Endothelial cell of umbilical vein (primary cell): ENCODE data around the gene SHOC2.

Experiments
- CTCF ChIP-seq, 2 donors: IDR thresholded peaks; 1 replicate in 1 of 2; 2 replicates in 1 of 2; pipeline ENCODE4 v1.5.1; 2011; ENCODE audit warnings: low read length in 2 of 2, mild to moderate bottlenecking in 2 of 2, moderate library complexity in 2 of 2, control low read depth in 1 of 2, inconsistent platforms in 1 of 2, low read depth in 1 of 2; ENCODE audit not compliant: insufficient read depth in 1 of 2; ENCODE audit errors: extremely low read depth in 1 of 2
- EZH2 ChIP-seq: IDR thresholded peaks from 2 replicates; pipeline ENCODE4 v1.6.1; 2012; ENCODE audit warnings: borderline replicate concordance, low read depth, mild to moderate bottlenecking, moderate library complexity, low read length, inconsistent platforms; ENCODE audit not compliant: severe bottlenecking
- GATA2 ChIP-seq: IDR thresholded peaks from 2 replicates; pipeline ENCODE4 v1.7.0; 2011; ENCODE audit warnings: low read depth, mild to moderate bottlenecking, moderate library complexity, mixed read lengths, low read length; ENCODE audit not compliant: insufficient read length, insufficient read depth
- JUN ChIP-seq: IDR thresholded peaks from 2 replicates; pipeline ENCODE4 v1.6.1; 2011; ENCODE audit warnings: borderline replicate concordance, low read depth; ENCODE audit not compliant: insufficient read length, insufficient read depth
- MYC ChIP-seq: IDR thresholded peaks from one replicate; pipeline ENCODE4 v1.6.1; 2011; ENCODE audit warnings: mild to moderate bottlenecking, low read depth, low read length
- POLR2A ChIP-seq: IDR thresholded peaks from 2 replicates; pipeline ENCODE4 v1.6.1; 2012; ENCODE audit warnings: low read depth, mild to moderate bottlenecking, control low read depth, low read length
- POLR2AphosphoS5 ChIP-seq: IDR thresholded peaks from 2 replicates; pipeline ENCODE4 v1.6.1; 2012; ENCODE audit warnings: low read depth, mild to moderate bottlenecking, control low read depth, low read length, moderate library complexity; ENCODE audit not compliant: insufficient read depth

DNA sequence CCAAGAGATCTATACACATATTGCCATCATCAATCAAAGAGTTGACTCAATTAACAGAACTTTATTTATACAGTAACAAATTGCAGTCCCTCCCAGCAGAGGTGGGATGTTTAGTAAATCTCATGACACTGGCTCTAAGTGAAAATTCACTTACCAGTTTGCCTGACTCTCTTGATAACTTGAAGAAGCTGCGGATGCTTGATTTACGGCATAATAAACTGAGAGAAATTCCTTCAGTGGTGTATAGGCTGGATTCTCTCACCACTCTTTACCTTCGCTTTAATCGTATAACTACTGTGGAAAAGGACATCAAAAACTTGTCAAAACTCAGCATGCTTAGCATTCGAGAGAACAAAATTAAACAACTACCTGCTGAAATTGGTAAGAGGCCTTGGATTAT, 45.3 kb downstream of the SHOC2 start:
- TF ChIP-seq CTCF (IDR thresholded peaks at IDR 0.05; ENCODE audit: extremely low read depth in 1 of 2, insufficient read depth in 1 of 2, low read depth in 1 of 2, low read length in 2 of 2) (no peak), POLR2A (no peak), GATA2 (no peak), EZH2 (no peak), POLR2AphosphoS5 (no peak), JUN (no peak), MYC (no peak)
